ENCODE data around the gene RNF17. TPM values are rescaled to one million over a fixed set of nuclear protein-coding genes. Genes with fewer than 3 reads are reported as not detected.

Gene RNF17
- total RNA-seq, 1 donor from 2014 or later = not detected

- H3K27ac Mint-ChIP-seq (ENCODE audit: unreplicated experiment) = no peak overlapping the region
- no peaks in the 10 kb centered on the region for H3K9me3 Mint-ChIP-seq (ENCODE audit: low read depth)
- no peak overlapping the region for H3K4me3 Mint-ChIP-seq (ENCODE audit: unreplicated experiment)
These were observed 127.6 kb downstream of the RNF17 start for GRCh38 chr13:24891476-24892108.

GRCh38 chr13:24892829-24893228 lies 128.9 kb downstream of the RNF17 start:
- Mint-ChIP-seq H3K27ac (ENCODE audit: unreplicated experiment) (no peak overlapping the region), H3K27me3 (ENCODE audit: low read depth) (no peaks in the 10 kb centered on the region), H3K4me1 (ENCODE audit: low read depth) (no peaks in the 10 kb centered on the region), H3K4me3 (ENCODE audit: unreplicated experiment) (no peak overlapping the region), H3K9me3 (ENCODE audit: low read depth) (no peaks in the 10 kb centered on the region), H3K36me3 (ENCODE audit: low read depth) (peaks cover 32% of the 10 kb centered on the region)
- TF ChIP-seq CTCF (IDR thresholded peaks at IDR 0.05) = no peak
- no peak for DNase-seq (ENCODE audit: low spot score)

More at GRCh38 chr13:24891476-24892108, 127.6 kb downstream of the RNF17 start:
- no peaks in the 10 kb centered on the region for H3K4me1 Mint-ChIP-seq (ENCODE audit: low read depth)
- no peaks in the 10 kb centered on the region for H3K27me3 Mint-ChIP-seq (ENCODE audit: low read depth)
- peaks cover 32% of the 10 kb centered on the region for H3K36me3 Mint-ChIP-seq (ENCODE audit: low read depth)
- DNase-seq (ENCODE audit: low spot score) = no peak
- no peak for TF ChIP-seq CTCF (IDR thresholded peaks at IDR 0.05)

DNA sequence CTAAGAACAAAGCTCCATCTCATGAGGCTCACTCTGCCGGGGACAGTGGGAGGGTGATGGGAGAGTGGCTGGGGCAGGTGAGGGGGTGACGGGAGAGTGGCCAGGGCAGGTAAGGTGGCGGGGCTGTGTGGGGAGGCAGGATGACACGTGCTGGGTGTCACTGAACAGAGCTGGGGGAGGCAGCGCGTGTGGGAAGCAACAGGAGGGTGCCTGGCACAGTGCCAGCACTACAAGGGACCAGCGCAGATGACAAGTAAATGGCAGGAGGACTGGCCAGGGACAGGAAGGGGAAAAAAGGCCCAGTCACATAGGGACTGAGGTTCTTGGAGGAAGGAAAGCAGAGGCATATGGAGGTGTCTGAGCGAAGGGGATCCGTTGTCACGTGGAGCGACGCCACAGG lies 129.9 kb downstream of the RNF17 start:
- peaks cover 32% of the 10 kb centered on the region for H3K36me3 Mint-ChIP-seq (ENCODE audit: low read depth)

DNA sequence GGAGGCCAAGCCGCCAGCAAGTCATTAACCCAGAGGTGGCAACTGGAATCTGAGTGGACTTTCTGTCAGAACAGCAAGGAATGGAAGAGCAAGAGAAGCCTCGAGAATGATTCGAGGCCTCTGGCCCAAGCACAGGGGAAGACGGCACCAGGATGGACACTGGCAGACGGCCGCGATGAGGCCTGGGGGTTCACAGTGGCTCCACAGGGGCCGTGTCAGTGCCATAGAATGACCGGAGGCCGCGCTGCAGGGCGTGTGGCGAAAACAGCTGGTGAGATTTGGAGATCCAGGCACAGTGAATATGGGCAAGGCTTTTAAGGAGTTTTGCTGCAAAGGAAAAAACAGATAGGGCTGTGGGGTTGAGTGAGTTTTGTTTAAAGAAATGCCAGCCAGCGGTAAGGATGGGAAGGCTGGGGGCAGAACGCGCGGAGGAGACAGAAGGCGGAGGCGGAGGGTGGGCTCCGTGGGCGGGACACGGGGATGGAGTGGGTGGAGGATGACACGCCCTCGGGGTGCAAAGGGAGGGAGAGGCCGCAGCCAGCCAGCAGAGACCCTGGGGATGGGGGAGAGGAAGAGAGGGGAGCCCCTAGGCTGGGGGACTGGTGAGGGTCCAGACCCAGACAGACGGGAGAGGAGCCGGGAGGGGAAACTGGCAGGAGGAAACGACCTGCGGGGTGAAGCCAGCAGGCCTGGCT lies 130.5 kb downstream of the RNF17 start:
- Mint-ChIP-seq H3K9me3 (ENCODE audit: low read depth) (no peaks in the 10 kb centered on the region), H3K4me3 (ENCODE audit: unreplicated experiment) (no peak overlapping the region), H3K27me3 (ENCODE audit: low read depth) (no peaks in the 10 kb centered on the region), H3K4me1 (ENCODE audit: low read depth) (no peaks in the 10 kb centered on the region), H3K36me3 (ENCODE audit: low read depth) (peaks cover 32% of the 10 kb centered on the region), H3K27ac (ENCODE audit: unreplicated experiment) (no peak overlapping the region)
- no peak for DNase-seq (ENCODE audit: low spot score)
- TF ChIP-seq CTCF (IDR thresholded peaks at IDR 0.05) = no peak

More for the DNA sequence above, 129.9 kb downstream of the RNF17 start:
- H3K4me3 Mint-ChIP-seq (ENCODE audit: unreplicated experiment) = no peak overlapping the region
- H3K27ac Mint-ChIP-seq (ENCODE audit: unreplicated experiment) = no peak overlapping the region
- no peaks in the 10 kb centered on the region for H3K9me3 Mint-ChIP-seq (ENCODE audit: low read depth)
- no peak for DNase-seq (ENCODE audit: low spot score)
- TF ChIP-seq CTCF (IDR thresholded peaks at IDR 0.05) = no peak
- H3K27me3 Mint-ChIP-seq (ENCODE audit: low read depth) = no peaks in the 10 kb centered on the region
- no peaks in the 10 kb centered on the region for H3K4me1 Mint-ChIP-seq (ENCODE audit: low read depth)

DNA sequence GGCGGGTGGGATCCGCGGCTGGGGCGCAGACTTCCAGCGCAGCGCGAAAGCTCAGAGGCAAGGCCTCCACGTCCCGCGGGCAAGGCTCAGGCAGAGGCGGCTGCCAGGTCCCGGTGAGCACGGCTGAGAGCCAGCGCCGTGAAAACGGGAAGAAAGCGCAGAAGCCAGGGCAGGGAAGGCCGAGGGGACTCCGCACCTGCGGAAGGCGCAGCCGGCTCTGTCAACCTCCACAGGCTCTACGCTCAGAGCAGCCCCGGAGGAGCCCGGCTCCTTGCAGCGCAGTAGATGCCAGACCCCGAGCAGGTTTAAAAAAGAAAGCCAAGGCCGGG lies 131.0 kb downstream of the RNF17 start:
- peaks cover 31% of the 10 kb centered on the region for H3K36me3 Mint-ChIP-seq (ENCODE audit: low read depth)
- no peak overlapping the region for H3K4me3 Mint-ChIP-seq (ENCODE audit: unreplicated experiment)
- no peaks in the 10 kb centered on the region for H3K9me3 Mint-ChIP-seq (ENCODE audit: low read depth)
- H3K27me3 Mint-ChIP-seq (ENCODE audit: low read depth) = no peaks in the 10 kb centered on the region
- TF ChIP-seq CTCF (IDR thresholded peaks at IDR 0.05) = no peak
- H3K27ac Mint-ChIP-seq (ENCODE audit: unreplicated experiment) = no peak overlapping the region
- no peak for DNase-seq (ENCODE audit: low spot score)
- H3K4me1 Mint-ChIP-seq (ENCODE audit: low read depth) = no peaks in the 10 kb centered on the region
